HG03520 (cell line): ENCODE data around the gene NRGN.
"Not testable (repeated sequence)": the region's sequence is repeated elsewhere in the genome, so short reads cannot be mapped to it uniquely, and the experiment has no call there.

ENCODE experiments used
- ATAC-seq: cut with Tn5 transposase; IDR thresholded peaks from one replicate; pipeline ENCODE4 v1.9.1; 2021; ENCODE audit warnings: mild to moderate bottlenecking, moderate library complexity; ENCODE audit not compliant: unreplicated experiment

NRGN gene

DNA sequence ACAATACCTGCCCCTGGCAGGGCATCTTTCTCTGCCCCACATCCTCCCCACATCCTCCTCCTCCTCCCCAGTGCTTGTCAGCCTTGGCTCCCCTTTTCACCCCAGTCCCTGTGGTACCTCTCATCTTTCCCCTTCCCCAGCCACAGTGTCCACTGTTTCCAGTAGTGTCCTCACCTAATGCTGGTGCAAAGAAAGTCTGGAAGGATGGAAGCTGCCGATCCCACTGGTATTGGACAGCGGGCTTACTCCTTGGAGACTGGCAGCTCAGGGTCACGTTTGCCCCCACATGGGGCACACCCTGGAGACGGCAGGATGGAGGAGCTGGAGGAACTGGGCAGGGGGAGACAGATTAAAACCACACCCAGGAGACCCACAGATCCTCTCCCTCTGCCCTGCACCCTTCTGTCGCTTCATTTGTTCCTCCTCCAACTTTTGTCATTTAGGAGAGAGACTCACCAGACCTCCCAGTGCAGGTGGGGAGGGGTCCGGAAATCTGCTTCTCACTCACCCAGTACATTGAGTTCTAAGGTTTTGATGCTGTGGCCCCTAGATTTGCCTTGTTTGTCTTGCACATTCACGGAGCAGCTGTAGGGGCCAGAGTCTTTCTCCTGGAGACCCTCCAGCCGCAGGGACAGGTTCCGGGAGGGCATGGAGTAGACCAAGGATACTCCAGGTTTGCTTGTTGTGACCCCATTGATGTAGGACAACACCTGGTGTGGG, 16.5 kb downstream of the NRGN start:
- no peak for ATAC-seq

DNA sequence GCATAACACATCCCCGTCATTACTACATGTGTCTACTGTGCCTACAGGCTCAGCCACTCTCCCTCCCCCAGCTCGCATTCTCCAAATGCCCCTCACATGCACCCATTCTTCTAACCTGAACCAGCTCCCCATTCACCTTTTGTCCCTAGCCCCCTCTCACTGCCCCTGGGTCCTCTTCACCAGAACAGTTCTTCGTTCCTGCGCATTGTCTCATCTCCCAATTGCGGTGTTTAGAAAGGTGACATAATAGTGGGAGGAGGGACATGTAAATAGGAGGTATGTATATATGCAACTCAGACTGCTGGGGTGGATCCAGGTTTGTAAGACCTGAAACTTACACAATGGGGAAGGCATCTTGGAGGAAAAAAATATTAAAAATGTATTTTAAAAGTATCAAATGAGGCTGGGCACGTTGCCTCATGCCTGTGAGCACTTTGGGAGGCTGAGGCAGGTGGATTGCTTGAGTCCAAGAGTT, 17.0 kb downstream of the NRGN start:
- no peak for ATAC-seq

DNA sequence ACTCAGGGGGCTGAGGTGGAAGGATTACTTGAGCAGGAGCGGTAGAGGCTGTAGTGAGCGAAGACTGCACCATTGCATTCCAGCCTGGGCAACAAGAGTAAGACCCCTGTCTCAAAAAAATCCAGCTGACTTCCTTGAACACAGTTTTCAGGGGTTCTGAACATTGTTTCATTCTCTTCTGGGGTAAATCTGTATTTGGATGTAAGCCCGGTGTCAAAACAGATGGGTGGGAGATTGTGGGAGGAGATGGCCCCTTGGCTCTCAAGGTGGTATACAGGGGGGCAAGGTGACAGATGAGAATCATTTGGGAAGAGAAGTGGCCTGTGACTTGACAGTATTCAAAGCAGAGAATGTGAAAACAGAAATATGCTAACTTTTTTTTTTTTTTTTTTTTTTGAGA, 17.6 kb downstream of the NRGN start:
- no peak for ATAC-seq

DNA sequence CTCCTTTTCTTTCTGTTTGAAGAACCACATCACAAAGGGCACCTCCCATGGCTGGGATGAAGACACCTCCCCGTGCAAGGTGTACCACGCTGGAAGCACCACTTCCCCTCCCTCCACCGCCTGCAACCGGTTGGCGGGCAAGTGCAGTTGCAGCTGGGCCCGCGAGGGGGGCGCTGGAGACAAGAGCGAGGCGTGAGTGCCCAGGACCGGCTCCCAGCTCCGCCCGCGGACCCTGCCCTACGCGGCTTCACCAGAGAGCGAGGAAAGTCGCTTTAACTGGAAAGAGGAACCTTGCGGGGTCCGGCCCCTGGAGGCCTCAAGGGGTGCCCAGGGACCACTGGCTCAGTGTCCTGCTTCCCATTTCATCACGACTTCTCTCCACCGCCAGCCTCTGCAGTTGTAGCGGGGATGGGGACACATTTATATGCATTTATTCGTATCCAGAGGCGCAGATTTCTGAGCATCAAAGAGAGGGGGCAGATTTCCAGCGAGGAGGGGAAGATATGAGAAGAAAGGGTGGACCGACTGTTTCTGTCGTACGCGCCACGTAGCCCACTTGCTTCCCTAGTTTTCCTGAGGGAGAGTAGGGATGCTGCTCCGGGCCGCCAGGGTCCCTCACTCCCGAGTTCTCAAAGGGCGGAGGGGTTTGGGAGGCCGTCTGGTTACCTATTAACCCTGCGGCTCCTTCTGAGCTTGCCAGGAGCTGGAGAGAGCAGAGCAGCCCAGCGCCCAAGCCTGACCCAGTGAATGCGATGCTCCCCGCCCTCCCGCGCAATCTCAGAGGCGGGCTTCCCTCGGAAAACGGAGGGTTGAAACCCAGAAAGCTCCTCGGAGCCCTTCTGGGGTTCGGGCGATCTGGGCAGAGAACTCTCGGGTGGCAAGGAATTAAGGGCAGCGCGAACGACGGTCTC, 18.9 kb downstream of the NRGN start:
- peak; percentile 40 for ATAC-seq

DNA sequence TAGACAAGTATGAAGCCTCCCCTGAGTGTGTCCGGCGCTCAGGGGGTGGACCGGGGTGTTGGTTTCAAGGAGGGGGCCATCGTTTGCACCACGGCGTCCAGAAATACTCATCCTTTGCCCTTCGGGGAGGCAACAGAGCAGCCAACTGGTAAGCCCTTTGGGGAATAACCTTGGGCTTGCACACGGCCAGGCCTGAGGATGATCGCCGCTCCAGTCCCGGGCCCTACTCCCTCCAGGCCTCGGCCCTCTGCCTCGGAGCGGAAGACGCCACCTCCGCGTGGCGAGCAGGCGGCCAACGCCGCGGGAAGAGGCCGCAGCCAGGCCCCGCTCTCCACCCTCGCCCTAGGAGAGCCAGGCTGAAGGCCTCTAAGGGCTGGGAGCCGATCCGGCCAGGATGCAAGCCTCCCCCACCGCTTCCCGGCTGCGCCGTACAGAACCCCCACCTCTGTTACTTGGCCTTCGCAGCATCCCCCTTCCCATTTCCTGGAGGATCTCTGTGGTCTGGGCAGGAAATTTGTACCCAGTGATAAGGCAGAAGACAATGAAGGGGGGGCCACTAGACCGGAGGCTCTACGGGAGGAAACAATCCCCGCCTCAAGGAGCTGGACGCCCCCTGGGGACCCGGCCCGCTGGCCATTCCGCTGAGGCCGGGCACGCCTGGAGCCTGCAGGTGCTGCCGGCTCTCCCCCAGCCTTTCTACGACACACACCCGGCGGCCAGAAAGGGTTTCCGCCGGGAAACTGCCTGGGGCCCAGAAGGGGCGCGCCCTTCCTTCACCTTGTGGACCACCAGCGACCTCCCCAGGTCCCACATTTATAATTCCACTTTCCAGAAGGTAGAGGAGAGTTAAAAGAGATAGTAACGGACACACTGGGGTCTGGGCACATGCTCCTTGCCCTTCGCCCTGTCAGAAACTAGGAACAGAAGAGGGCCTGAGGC, 19.8 kb downstream of the NRGN start:
- no peak for ATAC-seq

DNA sequence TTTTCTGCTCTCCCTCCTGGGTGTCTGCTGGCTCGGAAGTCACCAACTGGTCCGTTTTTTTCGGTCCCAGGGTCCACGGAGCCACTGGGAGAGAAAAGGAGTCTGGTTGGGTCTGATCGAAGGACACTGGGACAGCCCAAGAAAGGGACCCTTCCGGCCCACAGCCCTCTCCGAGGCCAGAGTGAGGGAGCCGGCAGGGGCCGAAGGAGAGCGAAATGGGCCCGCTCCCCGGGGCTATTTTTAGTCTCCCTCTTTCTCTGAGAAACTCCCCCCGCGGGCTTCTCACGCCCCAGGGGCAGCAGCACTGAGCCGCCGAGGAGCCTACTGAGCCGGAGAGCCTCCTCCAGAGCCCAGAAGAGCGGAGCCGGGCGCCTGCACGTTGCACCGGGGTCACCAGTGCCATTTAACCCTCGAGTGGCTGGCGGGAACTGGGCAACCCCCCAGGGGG, 20.5 kb downstream of the NRGN start:
- ATAC-seq: no peak

DNA sequence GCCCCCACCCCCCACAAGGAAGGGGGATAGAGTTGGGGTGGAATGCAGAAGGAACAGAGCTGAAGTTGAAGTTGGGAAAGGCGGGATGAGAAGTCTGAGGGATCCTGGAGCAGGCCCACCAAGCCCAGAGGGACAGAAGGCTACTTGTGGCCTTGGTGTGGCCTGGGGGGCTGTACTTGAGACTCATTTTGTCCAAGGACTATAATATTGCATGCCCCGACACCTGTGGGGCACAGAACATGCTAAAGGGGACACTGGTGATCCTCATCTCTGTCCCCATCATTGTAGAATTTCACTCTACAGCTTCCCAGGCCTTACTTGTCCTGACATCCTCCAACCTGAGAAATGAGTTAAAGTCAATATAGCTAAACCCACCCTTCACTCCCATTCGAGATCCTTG, 21.1 kb downstream of the NRGN start:
- ATAC-seq: no peak

DNA sequence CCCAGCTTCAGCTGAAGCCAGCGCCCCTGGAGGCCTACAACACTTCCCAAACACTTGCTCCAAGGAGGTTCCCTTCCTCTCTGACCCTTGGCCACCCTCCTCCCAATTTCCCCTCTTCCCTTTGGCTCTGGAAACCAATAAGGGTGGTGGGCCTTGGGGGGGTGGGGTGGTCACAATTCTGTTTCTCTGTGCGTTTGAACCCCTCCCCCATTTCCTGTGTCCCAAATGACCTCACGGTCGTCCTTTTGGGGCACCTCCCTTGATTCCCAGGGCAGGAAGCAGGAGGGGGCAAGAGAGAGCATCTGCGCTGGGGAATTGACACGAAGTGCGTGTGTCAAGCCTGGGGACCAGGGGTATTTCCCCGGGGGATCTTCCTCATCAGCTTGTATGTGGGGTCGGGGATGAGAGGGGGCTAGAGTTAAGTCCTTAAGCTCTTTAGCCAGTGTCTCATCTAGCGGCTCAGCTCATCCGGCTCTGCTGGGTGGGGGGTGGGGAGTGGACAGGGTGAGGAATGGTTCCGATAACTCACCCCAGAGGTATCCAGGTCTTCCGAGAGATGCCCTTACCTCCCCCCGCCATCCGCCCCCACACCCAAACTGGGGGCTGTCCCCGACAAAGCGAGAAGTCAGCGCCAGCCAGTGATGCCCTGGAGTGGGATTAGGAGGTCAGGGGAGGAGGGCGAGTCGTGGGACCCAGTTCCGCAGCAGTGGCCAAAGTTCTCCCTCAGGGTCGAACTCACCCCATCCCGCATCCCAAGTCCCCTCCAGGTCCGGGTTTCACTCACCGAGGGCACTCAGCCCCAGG, 21.8 kb downstream of the NRGN start:
- no peak for ATAC-seq

DNA sequence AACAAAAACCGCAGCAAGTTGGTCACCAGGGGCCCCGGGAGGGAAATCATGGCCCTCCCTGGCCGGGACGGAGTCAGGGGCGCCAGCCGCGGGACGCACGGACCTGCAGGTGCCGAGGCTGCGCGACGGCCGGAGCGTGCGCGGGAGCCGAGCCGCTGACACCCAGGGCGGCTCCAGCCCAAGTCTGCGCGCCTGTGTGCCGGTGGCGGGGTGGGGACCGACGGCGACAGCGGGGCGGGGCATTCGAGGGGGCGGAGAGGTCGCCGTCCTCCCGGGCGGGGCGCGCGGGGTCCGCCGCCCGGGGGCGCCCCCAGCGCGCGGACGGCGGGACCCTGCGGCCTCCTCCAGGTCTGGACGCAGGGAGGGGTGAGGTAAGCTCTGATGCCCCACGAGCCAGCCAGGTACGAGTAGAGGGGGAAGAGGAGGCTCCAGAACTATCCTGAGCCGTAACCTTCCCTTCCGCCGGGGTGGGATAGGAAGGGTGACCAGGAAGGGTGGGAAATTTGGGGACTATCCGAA, 22.4 kb downstream of the NRGN start, which contains the start of gene ESAM:
TSS of gene ESAM (minus strand) at position 186 of the 519 bp plus-strand sequence. CDS start at position 50, 136 bp downstream.
- ATAC-seq: peak; percentile 50

DNA sequence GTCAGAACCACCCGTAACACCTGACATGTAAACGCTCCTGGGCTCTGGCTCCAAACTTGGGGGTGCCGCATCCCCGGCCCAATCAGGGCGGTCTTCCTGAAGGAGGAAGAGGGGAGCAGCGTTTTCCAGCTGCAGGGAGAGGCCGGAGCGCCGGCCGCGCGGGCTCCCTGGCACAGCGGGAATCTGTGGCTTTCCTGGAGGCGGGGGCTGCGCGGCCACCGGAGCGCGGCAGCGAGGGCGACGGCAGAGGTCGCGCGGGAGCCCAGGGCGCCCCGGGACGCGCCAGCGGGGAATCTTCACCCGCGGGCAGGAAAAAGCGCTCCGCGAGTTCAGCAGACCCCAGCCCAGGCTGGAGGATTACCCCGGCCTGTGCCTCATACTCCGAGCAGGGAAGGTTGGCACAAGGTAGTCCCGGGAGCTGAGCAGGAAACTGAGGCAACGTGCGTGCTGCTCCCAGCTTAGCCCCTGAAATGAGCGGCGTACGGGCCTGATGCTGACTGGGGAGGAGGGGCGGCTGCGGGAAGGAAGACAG, 22.9 kb downstream of the NRGN start:
- ATAC-seq: no peak

DNA sequence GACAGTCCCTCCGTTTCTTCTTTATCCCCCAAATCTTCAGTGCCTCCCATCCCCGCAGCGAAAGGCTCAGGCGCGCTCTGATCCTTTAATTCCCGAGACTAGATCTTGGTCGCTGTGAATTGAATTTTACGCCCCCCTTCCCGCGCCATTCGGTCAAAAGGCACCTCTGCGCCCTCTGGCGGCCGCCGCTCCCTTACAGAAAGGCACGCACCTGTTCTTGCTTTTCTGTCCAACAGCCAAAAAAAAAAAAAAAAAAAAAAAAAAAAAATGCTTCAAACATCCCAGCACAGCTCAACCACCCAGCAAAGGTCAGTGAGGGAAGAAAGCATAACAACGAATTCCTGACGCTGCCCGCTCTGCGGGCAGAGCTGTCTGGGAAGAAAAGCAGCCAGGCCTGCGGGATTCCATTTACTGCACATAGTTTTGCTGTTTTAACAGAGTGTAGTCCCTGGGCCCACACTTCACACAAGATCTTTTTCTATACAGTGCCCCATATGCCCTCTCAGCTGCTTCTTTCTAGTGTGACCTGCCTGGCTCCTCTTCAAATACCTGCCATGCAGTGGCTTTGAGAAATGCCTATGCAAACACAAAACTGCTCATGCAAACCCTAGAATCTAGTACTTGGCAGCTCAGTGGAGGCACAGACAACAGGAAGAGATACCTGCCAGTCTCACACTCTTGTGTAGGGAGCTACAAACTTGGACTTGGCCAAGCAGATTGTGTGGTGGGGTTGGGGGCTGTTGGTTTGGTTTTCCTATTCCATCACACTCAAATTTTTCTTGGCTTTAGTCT, 23.6 kb downstream of the NRGN start:
- ATAC-seq: no peak

DNA sequence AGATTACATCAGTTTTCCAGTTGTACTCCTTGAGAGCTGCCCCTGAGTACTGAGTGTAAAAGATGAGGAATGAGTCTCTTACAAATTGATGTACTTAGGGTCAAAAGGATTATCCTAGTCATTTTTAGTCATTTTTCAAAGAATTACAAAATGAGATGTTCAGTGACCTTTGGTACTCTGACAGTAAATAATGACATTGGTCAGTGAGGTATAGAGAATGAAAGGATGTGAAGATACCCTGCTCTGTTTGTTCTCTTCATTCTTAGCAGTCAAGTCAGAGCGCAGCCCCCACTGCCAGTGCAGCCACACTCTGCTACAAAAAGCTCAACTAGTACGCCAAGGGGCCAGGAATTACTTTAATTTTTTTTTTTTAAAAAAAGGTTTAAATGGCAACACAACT, 26.4 kb downstream of the NRGN start:
- ATAC-seq: no peak

DNA sequence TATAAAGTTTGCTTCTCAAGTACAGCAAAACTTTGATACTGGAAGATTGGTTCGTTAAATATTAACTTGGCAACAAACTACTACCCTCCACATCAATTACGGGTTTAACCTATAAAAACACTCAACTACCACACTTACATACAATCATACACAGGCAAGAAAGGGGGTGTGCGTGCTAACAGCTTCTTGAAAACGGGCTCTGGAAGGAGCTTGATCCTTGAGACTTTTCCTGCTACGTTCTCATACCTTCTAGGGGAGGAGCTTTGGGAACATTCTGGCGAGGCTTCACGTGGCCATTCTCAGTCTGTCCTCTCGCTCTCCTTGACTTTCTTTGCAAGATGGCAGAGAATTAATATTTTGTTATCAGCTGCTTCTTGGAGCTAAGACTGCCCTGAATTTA, 29.2 kb downstream of the NRGN start:
- ATAC-seq: no peak

DNA sequence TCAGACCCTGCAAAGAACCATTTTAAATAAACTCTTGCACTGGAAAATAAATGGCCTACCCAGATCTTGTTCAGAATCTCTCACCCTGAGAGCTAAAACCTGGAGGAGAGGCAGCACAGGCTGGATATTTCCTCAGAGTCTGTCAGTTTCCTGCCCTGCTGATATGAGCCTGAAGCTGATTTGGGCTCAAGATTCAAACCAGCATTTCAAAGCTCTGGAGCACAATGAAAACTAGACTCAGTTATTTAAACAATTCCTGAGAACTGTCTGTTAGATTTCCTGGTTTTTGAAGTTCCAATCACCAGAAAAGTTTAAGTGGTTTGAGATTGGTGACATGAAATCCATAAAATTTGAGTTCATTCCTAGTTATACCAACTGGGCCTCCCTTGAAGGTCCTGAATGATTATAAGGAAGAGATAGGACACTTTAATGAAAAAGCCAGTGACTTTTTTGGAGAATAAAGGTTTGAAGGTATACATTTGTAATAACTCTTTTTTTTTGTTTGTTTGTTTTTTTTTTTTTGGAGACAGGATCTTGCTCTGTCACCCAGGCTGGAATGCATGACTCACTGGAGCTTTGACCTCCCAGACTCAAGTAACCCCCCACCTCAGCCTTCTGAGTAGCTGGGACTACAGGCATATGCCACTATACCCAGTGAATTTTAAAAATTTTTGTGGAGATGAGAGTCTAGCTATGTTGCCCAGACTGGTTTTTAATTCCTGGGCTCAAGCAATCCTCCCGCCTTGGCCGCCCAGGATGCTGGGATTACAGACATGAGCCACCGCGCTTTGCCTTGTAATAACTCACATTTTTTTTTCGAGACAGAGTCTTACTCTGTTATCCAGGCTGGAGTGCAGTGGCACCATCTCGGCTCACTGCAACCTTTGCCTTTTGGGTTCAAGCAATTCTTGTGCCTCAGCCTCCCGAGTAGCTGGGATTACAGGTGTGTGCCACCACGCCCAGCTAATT, 30.3 kb downstream of the NRGN start:
- no peak for ATAC-seq

DNA sequence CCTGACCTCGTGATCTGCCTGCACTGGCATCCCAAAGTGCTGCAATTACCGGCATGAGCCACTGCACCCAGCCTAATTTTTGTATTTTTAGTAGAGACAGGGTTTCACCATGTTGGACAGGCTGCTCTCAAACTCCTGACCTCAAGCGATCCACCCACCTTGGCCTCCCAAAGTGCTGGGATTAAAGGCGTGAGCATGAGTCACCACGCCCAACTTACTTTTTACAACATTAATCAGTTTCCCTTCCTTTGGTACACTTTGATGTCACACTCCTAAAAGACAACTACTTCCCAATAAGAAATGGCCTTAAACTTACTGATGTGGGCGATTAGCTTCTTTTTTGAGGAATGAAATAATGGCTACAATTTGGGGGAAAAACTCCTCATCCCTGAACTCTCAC, 31.2 kb downstream of the NRGN start:
- ATAC-seq: not testable (repeated sequence)

DNA sequence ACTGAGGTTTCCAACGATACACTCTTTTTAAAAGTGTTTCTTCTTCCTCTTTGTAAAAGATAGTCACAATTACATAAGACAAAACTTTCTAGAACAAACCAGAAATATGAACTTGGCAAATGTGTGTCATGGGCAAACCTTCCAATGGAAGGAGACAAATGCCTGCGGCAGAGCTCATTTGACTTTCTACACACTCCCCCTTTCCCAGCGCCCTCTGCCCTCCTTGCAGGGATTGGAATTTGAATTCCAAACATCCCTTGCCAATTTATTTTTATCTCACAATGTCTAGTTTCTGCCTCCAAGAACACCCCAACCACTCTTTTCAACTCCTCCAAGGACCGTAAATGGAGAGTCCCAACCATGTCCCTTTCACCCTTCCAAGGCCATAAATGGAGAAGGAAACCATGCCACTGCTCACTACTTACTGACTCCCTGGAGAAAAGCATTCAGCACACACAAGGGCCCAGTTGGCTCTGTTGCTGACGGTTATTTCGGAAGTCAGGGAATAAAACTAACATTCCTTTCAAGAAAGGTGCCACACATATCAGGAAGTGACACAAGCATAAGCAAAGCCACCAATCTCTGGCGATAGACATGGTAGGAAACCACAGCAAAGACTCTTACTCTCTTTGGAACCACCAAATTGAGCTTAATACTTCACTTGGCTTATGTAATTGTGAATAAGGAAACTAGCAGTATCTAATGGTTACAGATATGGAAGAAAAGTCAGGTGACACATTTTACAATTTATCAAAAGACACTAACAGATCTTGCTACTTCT, 37.3 kb downstream of the NRGN start:
- no peak for ATAC-seq

DNA sequence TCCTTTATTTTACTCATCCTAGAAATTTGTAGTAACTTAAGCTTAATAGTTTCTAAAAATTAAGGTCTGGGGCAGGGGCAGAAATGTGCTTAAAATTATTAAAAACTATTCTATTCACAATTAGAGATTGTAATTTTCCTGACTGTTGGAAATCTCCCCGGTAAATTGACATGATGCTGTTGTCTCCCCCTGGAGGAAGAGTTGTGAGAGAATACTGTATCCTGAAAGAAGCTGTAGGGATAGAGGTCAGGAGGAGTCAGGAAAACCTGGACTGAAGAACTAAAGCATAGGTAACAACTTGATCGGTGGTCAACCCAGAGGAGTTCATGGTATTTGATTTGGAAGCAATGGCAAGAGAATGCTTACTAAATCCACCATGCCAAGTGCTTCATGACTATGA, 38.5 kb downstream of the NRGN start:
- ATAC-seq: no peak
